Measurements from ENCODE around the gene DSC1. TPM values are rescaled to one million over a fixed set of nuclear protein-coding genes. Genes with fewer than 3 reads are reported as not detected.

Gene DSC1
- polyA plus RNA-seq, 4 donors, result 0.03 TPM; not detected in 3

DNA sequence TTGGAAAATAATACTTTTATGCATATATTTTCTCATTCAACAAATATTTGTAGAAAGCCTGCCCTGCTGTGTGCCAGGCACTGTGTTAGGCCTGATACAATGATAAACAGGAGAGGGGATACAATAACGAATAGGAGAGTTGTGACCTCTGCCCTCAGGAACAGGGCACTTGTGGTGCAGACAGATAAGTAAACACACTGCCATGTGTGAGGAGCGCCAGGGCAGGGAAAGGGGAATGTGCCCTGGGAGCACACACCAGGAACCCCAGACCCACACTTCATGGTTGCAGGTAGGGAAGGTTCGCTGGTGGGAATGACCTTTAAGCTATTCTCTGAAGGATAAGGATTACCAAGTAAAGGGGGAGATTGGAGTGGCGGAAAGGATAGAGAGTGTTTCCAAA lies 42.2 kb upstream of the DSC1 start:
- 16 to 51% (median 36%) methylated on average over 4 of the region's 4 CpGs for WGBS, 3 donors
- Histone ChIP-seq H3K4me3 (ENCODE audit: low read depth in 1 of 3, low read length in 3 of 3) (peak overlapping the region in 1 of 3 donors; percentile 11), H3K9me3 (ENCODE audit: control insufficient read depth in 2 of 2, insufficient read depth in 1 of 2, low read depth in 1 of 2, low read length in 1 of 2) (no peaks in the 10 kb centered on the region), H3K27ac (ENCODE audit: low read depth in 1 of 3, low read length in 2 of 3) (peak overlapping the region; percentile 52 to 90 (median 64)), H3K4me1 (ENCODE audit: control insufficient read depth in 3 of 3, insufficient read depth in 2 of 3, low read depth in 1 of 3, low read length in 2 of 3) (peaks cover 0 to 27% (median 4%) of the 10 kb centered on the region in 3 donors), H3K27me3 (ENCODE audit: control insufficient read depth in 3 of 3, insufficient read depth in 3 of 3, low read length in 3 of 3) (no peaks in the 10 kb centered on the region), H3K36me3 (ENCODE audit: control insufficient read depth in 3 of 3, insufficient read depth in 2 of 3, low read depth in 1 of 3, low read length in 3 of 3) (no peaks in the 10 kb centered on the region)
- FAIRE-seq, result no peak
- DNase-seq, result peak; percentile 45 to 63

DNA sequence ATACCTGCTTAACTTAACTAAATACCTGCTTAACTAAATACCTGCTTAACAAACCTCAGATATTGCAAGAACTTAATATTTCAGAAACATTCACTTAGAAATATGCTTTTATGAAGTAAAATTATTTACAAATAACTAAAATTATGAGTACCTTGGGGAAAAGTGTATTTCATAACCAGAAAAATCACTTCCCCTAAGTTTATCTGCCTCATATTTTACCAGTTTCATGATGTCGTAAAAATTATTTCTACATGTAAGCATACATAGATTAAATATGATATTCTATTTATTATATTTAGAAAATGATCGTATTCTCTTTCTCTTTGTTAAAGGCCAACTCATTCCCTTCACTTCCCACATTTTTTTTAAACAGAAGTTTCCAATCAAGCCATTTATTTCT lies 41.5 kb upstream of the DSC1 start:
- Histone ChIP-seq H3K36me3 (ENCODE audit: control insufficient read depth in 3 of 3, insufficient read depth in 2 of 3, low read depth in 1 of 3, low read length in 3 of 3) (no peaks in the 10 kb centered on the region), H3K27ac (ENCODE audit: low read depth in 1 of 3, low read length in 2 of 3) (peak overlapping the region in 1 of 3 donors; percentile 90), H3K4me1 (ENCODE audit: control insufficient read depth in 3 of 3, insufficient read depth in 2 of 3, low read depth in 1 of 3, low read length in 2 of 3) (peaks cover 0 to 30% (median 4%) of the 10 kb centered on the region in 3 donors), H3K4me3 (ENCODE audit: low read depth in 1 of 3, low read length in 3 of 3) (no peak overlapping the region), H3K9me3 (ENCODE audit: control insufficient read depth in 2 of 2, insufficient read depth in 1 of 2, low read depth in 1 of 2, low read length in 1 of 2) (no peaks in the 10 kb centered on the region), H3K27me3 (ENCODE audit: control insufficient read depth in 3 of 3, insufficient read depth in 3 of 3, low read length in 3 of 3) (no peaks in the 10 kb centered on the region)
- DNase-seq (no peak), FAIRE-seq (peak; percentile 51)
- 22 to 54% (median 38%) methylated on average over 2 of the region's 2 CpGs for WGBS, 3 donors

DNA sequence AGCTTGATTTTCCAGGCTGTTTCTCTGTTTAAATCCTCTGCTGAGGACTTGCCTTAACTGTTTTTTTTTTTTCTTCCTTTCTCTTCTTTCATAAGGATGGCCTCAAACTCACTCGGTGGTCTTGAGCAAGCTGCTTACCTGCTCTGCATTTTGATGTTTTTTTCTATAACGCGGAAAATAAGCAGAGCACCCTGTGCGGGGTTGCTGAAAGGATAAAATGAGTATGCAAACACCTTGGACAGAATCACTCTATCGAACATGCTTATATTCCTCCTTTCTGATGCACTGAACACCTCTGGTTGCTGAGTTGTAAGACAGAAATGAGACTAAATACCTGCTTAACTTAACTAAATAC lies 41.1 kb upstream of the DSC1 start:
- H3K4me3 ChIP-seq (ENCODE audit: low read depth in 1 of 3, low read length in 3 of 3), result peak overlapping the region in 1 of 3 donors; percentile 16
- H3K27ac ChIP-seq (ENCODE audit: low read depth in 1 of 3, low read length in 2 of 3), result peak overlapping the region; percentile 57 to 90 (median 63)

DNA sequence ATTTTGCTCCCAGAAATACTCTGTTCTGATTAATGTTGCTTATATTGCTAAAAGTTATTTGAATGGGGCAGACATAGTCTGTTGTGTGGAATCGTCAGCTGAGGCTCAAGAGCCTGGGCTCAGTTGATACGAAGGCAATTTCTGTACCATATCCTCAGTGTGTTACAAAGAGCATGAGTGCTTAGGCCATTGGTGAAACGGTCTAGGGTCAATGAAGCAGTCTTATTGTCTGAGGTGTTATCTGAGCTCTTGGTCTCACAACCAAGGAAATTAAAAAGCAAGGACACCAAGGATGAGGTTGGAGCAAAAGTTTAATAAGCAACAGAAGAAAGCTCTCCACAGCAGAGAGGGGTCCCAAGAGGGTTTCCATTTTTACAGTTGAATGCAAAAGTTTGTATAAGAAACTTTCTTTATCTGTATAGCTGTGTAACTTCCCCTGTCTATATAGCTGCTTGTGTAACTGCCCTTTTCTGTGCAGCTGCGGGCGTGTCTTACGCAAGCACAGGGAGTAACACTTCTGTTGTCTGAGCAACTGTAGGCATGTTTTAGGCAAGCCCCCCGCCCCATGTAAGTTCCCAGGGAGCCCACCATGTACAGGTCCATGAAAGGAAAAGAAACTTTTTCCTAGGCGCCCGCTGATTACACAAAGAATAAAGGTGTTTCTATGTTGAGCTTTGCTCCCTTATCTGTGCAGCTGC lies 40.6 kb upstream of the DSC1 start:
- 13 to 30% (median 14%) methylated on average over 9 of the region's 9 CpGs for WGBS, 3 donors
- H3K4me1 ChIP-seq (ENCODE audit: control insufficient read depth in 3 of 3, insufficient read depth in 2 of 3, low read depth in 1 of 3, low read length in 2 of 3), result peaks cover 0 to 34% (median 4%) of the 10 kb centered on the region in 3 donors
- H3K4me3 ChIP-seq (ENCODE audit: low read depth in 1 of 3, low read length in 3 of 3), result peak overlapping the region in 2 of 3 donors; percentile 16 to 29
- H3K27me3 ChIP-seq (ENCODE audit: control insufficient read depth in 3 of 3, insufficient read depth in 3 of 3, low read length in 3 of 3), result no peaks in the 10 kb centered on the region
- no peaks in the 10 kb centered on the region for H3K36me3 ChIP-seq (ENCODE audit: control insufficient read depth in 3 of 3, insufficient read depth in 2 of 3, low read depth in 1 of 3, low read length in 3 of 3)
- FAIRE-seq, result no peak
- DNase-seq, result peak; percentile 65 to 79
- peak overlapping the region; percentile 57 to 90 (median 63) for H3K27ac ChIP-seq (ENCODE audit: low read depth in 1 of 3, low read length in 2 of 3)
- no peaks in the 10 kb centered on the region for H3K9me3 ChIP-seq (ENCODE audit: control insufficient read depth in 2 of 2, insufficient read depth in 1 of 2, low read depth in 1 of 2, low read length in 1 of 2)

More for the DNA sequence above, 41.1 kb upstream of the DSC1 start:
- DNase-seq (no peak), FAIRE-seq (no peak)
- Histone ChIP-seq H3K36me3 (ENCODE audit: control insufficient read depth in 3 of 3, insufficient read depth in 2 of 3, low read depth in 1 of 3, low read length in 3 of 3) (no peaks in the 10 kb centered on the region), H3K9me3 (ENCODE audit: control insufficient read depth in 2 of 2, insufficient read depth in 1 of 2, low read depth in 1 of 2, low read length in 1 of 2) (no peaks in the 10 kb centered on the region), H3K4me1 (ENCODE audit: control insufficient read depth in 3 of 3, insufficient read depth in 2 of 3, low read depth in 1 of 3, low read length in 2 of 3) (peaks cover 0 to 32% (median 4%) of the 10 kb centered on the region in 3 donors), H3K27me3 (ENCODE audit: control insufficient read depth in 3 of 3, insufficient read depth in 3 of 3, low read length in 3 of 3) (no peaks in the 10 kb centered on the region)
- WGBS, 3 donors, result 14 to 53% (median 28%) methylated on average over 5 of the region's 5 CpGs

DNA sequence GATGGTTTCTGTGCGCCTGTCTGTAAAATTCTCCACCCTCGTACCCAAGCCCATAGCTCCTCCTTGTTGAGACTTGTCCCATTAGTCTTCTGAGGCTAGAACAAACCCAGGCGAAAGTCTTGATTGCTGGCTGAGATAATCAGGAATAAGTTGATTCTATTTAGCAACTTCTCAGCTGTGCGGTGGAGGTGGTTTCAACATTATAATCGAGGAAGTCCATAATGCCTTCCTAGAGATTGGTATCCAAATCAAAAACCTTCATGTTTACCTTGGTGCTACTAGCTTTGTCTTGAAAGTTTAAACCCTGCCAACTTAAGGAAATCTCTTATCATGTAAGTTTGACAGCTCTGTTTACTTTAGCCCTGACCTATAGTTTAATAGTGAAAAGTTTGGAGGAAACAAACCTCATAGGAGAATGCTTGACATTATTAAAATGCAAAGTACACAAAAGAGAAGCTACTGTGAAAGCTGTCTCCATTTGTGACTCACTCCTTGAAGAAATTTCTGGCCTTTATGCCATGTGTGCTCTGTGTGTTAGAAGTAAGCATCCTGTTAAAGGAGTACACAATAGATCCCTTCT lies 36.6 kb upstream of the DSC1 start:
- peak overlapping the region in 1 of 3 donors; percentile 40 for H3K27ac ChIP-seq (ENCODE audit: low read depth in 1 of 3, low read length in 2 of 3)
- DNase-seq (peak; percentile 30 to 49), FAIRE-seq (peak; percentile 5)
- H3K9me3 ChIP-seq (ENCODE audit: control insufficient read depth in 2 of 2, insufficient read depth in 1 of 2, low read depth in 1 of 2, low read length in 1 of 2), result no peaks in the 10 kb centered on the region
- WGBS, 3 donors, result 41 to 48% (median 41%) methylated on average over 5 of the region's 5 CpGs
- no peaks in the 10 kb centered on the region for H3K27me3 ChIP-seq (ENCODE audit: control insufficient read depth in 3 of 3, insufficient read depth in 3 of 3, low read length in 3 of 3)
- H3K36me3 ChIP-seq (ENCODE audit: control insufficient read depth in 3 of 3, insufficient read depth in 2 of 3, low read depth in 1 of 3, low read length in 3 of 3), result no peaks in the 10 kb centered on the region
- no peak overlapping the region for H3K4me3 ChIP-seq (ENCODE audit: low read depth in 1 of 3, low read length in 3 of 3)
- H3K4me1 ChIP-seq (ENCODE audit: control insufficient read depth in 3 of 3, insufficient read depth in 2 of 3, low read depth in 1 of 3, low read length in 2 of 3), result peaks cover 0 to 16% (median 0%) of the 10 kb centered on the region in 3 donors

DNA sequence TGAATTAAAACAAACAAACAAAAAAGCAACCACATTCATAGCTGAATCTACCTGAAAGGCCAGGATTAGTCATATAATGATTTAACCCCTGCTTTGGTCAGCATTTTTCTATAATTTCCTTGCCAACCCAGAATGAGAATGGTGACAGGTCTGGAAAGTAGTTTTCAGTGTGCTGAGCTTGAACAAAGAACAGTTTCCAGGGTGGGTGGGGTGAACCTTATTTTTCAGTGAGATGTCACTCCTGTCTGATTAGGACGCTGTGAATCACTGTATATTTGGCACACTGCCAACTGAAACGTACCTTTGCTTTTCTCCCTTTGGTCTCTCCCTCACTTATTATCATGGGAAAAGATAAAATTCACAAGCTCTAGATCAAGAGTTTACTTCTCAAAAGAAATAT lies 35.0 kb upstream of the DSC1 start:
- H3K27me3 ChIP-seq (ENCODE audit: control insufficient read depth in 3 of 3, insufficient read depth in 3 of 3, low read length in 3 of 3), result no peaks in the 10 kb centered on the region
- peaks cover 0 to 16% (median 0%) of the 10 kb centered on the region in 3 donors for H3K4me1 ChIP-seq (ENCODE audit: control insufficient read depth in 3 of 3, insufficient read depth in 2 of 3, low read depth in 1 of 3, low read length in 2 of 3)
- H3K9me3 ChIP-seq (ENCODE audit: control insufficient read depth in 2 of 2, insufficient read depth in 1 of 2, low read depth in 1 of 2, low read length in 1 of 2), result no peaks in the 10 kb centered on the region
- WGBS, 3 donors, result 6 to 23% (median 11%) methylated on average over 2 of the region's 2 CpGs
- DNase-seq (peak; percentile 84 to 90), FAIRE-seq (peak; percentile 26)
- H3K4me3 ChIP-seq (ENCODE audit: low read depth in 1 of 3, low read length in 3 of 3), result no peak overlapping the region
- H3K27ac ChIP-seq (ENCODE audit: low read depth in 1 of 3, low read length in 2 of 3), result peak overlapping the region in 1 of 3 donors; percentile 71
- H3K36me3 ChIP-seq (ENCODE audit: control insufficient read depth in 3 of 3, insufficient read depth in 2 of 3, low read depth in 1 of 3, low read length in 3 of 3), result no peaks in the 10 kb centered on the region

GRCh38 chr18:31195063-31195462 lies 32.4 kb upstream of the DSC1 start:
- Histone ChIP-seq H3K9me3 (ENCODE audit: control insufficient read depth in 2 of 2, insufficient read depth in 1 of 2, low read depth in 1 of 2, low read length in 1 of 2) (no peaks in the 10 kb centered on the region), H3K27me3 (ENCODE audit: control insufficient read depth in 3 of 3, insufficient read depth in 3 of 3, low read length in 3 of 3) (no peaks in the 10 kb centered on the region), H3K27ac (ENCODE audit: low read depth in 1 of 3, low read length in 2 of 3) (no peak overlapping the region), H3K4me1 (ENCODE audit: control insufficient read depth in 3 of 3, insufficient read depth in 2 of 3, low read depth in 1 of 3, low read length in 2 of 3) (peaks cover 0 to 16% (median 0%) of the 10 kb centered on the region in 3 donors), H3K36me3 (ENCODE audit: control insufficient read depth in 3 of 3, insufficient read depth in 2 of 3, low read depth in 1 of 3, low read length in 3 of 3) (no peaks in the 10 kb centered on the region), H3K4me3 (ENCODE audit: low read depth in 1 of 3, low read length in 3 of 3) (no peak overlapping the region)
- no peak for FAIRE-seq
- 69 to 72% (median 69%) methylated on average over 3 of the region's 3 CpGs for WGBS, 3 donors
- no peak for DNase-seq

GRCh38 chr18:31192086-31192776 lies 29.6 kb upstream of the DSC1 start:
- Histone ChIP-seq H3K9me3 (ENCODE audit: control insufficient read depth in 2 of 2, insufficient read depth in 1 of 2, low read depth in 1 of 2, low read length in 1 of 2) (no peaks in the 10 kb centered on the region), H3K27ac (ENCODE audit: low read depth in 1 of 3, low read length in 2 of 3) (no peak overlapping the region), H3K4me3 (ENCODE audit: low read depth in 1 of 3, low read length in 3 of 3) (no peak overlapping the region), H3K36me3 (ENCODE audit: control insufficient read depth in 3 of 3, insufficient read depth in 2 of 3, low read depth in 1 of 3, low read length in 3 of 3) (no peaks in the 10 kb centered on the region), H3K4me1 (ENCODE audit: control insufficient read depth in 3 of 3, insufficient read depth in 2 of 3, low read depth in 1 of 3, low read length in 2 of 3) (peaks cover 0 to 1% (median 0%) of the 10 kb centered on the region in 3 donors), H3K27me3 (ENCODE audit: control insufficient read depth in 3 of 3, insufficient read depth in 3 of 3, low read length in 3 of 3) (no peaks in the 10 kb centered on the region)
- FAIRE-seq (peak; percentile 15), DNase-seq (no peak)
